ENCODE results near the gene PEMT. TPM values are rescaled to one million over a fixed set of nuclear protein-coding genes. Genes with fewer than 3 reads are reported as not detected.

Gene PEMT
- total RNA-seq, 1 experiment from 2014 or later, result 53.1 TPM

GRCh38 chr17:17609121-17609520 is 17.6 kb upstream of the PEMT start (continued):
- no peak for TF ChIP-seq TCF7 (CRISPR knock-in tag; IDR thresholded peaks at IDR 0.05; ENCODE audit: low read depth)
- TF ChIP-seq TEAD1 (CRISPR knock-in tag; IDR thresholded peaks at IDR 0.05), result no peak; the same call in 1 of the 2 replicates
- TF ChIP-seq ZSCAN18 (CRISPR knock-in tag; IDR thresholded peaks at IDR 0.05), result no peak
- TF ChIP-seq E2F5 (CRISPR knock-in tag; IDR thresholded peaks at IDR 0.05), result no peak
- no peak for TF ChIP-seq ZNF396 (CRISPR knock-in tag; IDR thresholded peaks at IDR 0.05; ENCODE audit: borderline replicate concordance)
- no peak for TF ChIP-seq GABPB1 (CRISPR knock-in tag; IDR thresholded peaks at IDR 0.05)
- no peak for TF ChIP-seq TP53 (CRISPR knock-in tag; IDR thresholded peaks at IDR 0.05)
- TF ChIP-seq ARID4B (CRISPR knock-in tag; IDR thresholded peaks at IDR 0.05; ENCODE audit: borderline replicate concordance), result 0 out of 2 replicates have a peak, but pooled peaks have one; percentile 30
- no peak for TF ChIP-seq PRRX2 (CRISPR knock-in tag; IDR thresholded peaks at IDR 0.05)

GRCh38 chr17:17606416-17607000 is 15.0 kb upstream of the PEMT start:
- ATAC-seq, result no peak
- H3K4me1 Mint-ChIP-seq, result peaks cover 11% of the 10 kb centered on the region
- ChIA-PET POLR2A (no interaction called here), CTCF (no interaction called here)
- TF ChIP-seq PREB (CRISPR knock-in tag; IDR thresholded peaks at IDR 0.05; ENCODE audit: borderline replicate concordance) (no peak), ATF6 (CRISPR knock-in tag; IDR thresholded peaks at IDR 0.05) (no peak), MLX (CRISPR knock-in tag; IDR thresholded peaks at IDR 0.05) (no peak), FOXP1 (CRISPR knock-in tag; IDR thresholded peaks at IDR 0.05; ENCODE audit: borderline replicate concordance) (no peak), PRRX2 (CRISPR knock-in tag; IDR thresholded peaks at IDR 0.05) (no peak), CREM (CRISPR knock-in tag; IDR thresholded peaks at IDR 0.05) (no peak), ZMAT4 (CRISPR knock-in tag; IDR thresholded peaks at IDR 0.05) (no peak), ESRRA (CRISPR knock-in tag; IDR thresholded peaks at IDR 0.05; ENCODE audit: borderline replicate concordance) (no peak)
- no peak for DNase-seq (ENCODE audit: low spot score)
- no peak overlapping the region for H3K4me3 Mint-ChIP-seq
- peaks cover 8% of the 10 kb centered on the region for H3K9me3 Mint-ChIP-seq
- H3K36me3 Mint-ChIP-seq, result 0 out of 2 replicates have a peak, but pooled peaks cover 7% of the 10 kb centered on the region
- no peak overlapping the region for H3K27ac Mint-ChIP-seq
- H3K27me3 Mint-ChIP-seq (ENCODE audit: low read depth), result peaks cover 2% of the 10 kb centered on the region; the same call in 1 of the 2 replicates

All from WTC11 (cell line).